ENCODE results near the gene PTBP1.
"Not testable (repeated sequence)": the region's sequence is repeated elsewhere in the genome, so short reads cannot be mapped to it uniquely, and the experiment has no call there.

Gene PTBP1

GRCh38 chr19:831407-832369, 34.4 kb downstream of the PTBP1 start:
- no peak for DNase-seq

- no peak for DNase-seq
These were observed 37.0 kb downstream of the PTBP1 start for GRCh38 chr19:834216-834615.

- DNase-seq, result no peak
These were observed 38.1 kb downstream of the PTBP1 start for GRCh38 chr19:835210-835810.

GRCh38 chr19:840519-841206, 43.4 kb downstream of the PTBP1 start, which contains the start of gene PRTN3:
PRTN3 (plus strand) TSS chr19:840999; CDS start chr19:841009, 10 bp downstream.
- no peak for DNase-seq

GRCh38 chr19:842802-843179, 45.5 kb downstream of the PTBP1 start:
- DNase-seq, result not testable (repeated sequence)

- DNase-seq, result no peak
These were observed 46.1 kb downstream of the PTBP1 start for GRCh38 chr19:843180-843835.

GRCh38 chr19:843836-844545, 46.7 kb downstream of the PTBP1 start:
- DNase-seq, result no peak

GRCh38 chr19:844546-844971, 47.3 kb downstream of the PTBP1 start:
- DNase-seq, result no peak

GRCh38 chr19:845707-846521, 48.7 kb downstream of the PTBP1 start:
- no peak for DNase-seq

GRCh38 chr19:848386-848921, 51.2 kb downstream of the PTBP1 start:
- no peak for DNase-seq

- DNase-seq, result not testable (repeated sequence)
These were observed 51.9 kb downstream of the PTBP1 start for GRCh38 chr19:849195-849594.

- DNase-seq, result no peak
These were observed 53.1 kb downstream of the PTBP1 start for GRCh38 chr19:850221-850978.

GRCh38 chr19:850979-851335, 53.7 kb downstream of the PTBP1 start:
- no peak for DNase-seq

- no peak for DNase-seq
These were observed 55.1 kb downstream of the PTBP1 start, which contains the start of gene ELANE for GRCh38 chr19:852136-853013. ELANE (plus strand) TSS chr19:852303; CDS start chr19:852329, 26 bp downstream.

- no peak for DNase-seq
These were observed 55.8 kb downstream of the PTBP1 start for GRCh38 chr19:853014-853585.

GRCh38 chr19:853614-854220, 56.5 kb downstream of the PTBP1 start:
- not testable (repeated sequence) for DNase-seq

- DNase-seq, result no peak
These were observed 57.3 kb downstream of the PTBP1 start for GRCh38 chr19:854549-854948.

GRCh38 chr19:855142-855541, 57.9 kb downstream of the PTBP1 start:
- no peak for DNase-seq
